Sigmoid colon (tissue), 7 donors: ENCODE data around the gene ITPA. TPM values are rescaled to one million over a fixed set of nuclear protein-coding genes. Genes with fewer than 3 reads are reported as not detected.

Source experiments
- DNase-seq: peaks from one replicate; pipeline ENCODE4 v3.0.0-alpha.2; 2019
- H3K27ac ChIP-seq, 4 donors: fragments of 200-600 bp; sonication (generic); one replicate each; pipeline ENCODE4 v1.5.1; 2016 to 2019; ENCODE audit warnings: mild to moderate bottlenecking in 1 of 4
- H3K27me3 ChIP-seq, 3 donors: fragments of 200-600 bp; sonication (generic); one replicate each; pipeline ENCODE4 v1.5.1; 2019; ENCODE audit warnings: mild to moderate bottlenecking in 1 of 3
- H3K36me3 ChIP-seq, 4 donors: fragments of 200-600 bp; sonication (generic); one replicate each; pipeline ENCODE4 v1.5.1; 2016 to 2019
- H3K4me1 ChIP-seq, 4 donors: fragments of 200-600 bp; sonication (generic); one replicate each; pipeline ENCODE4 v1.5.1; 2017 to 2019
- H3K4me3 ChIP-seq, 4 donors: fragments of 200-600 bp; sonication (generic); one replicate each; pipeline ENCODE4 v1.5.1; 2017 to 2019; ENCODE audit warnings: mild to moderate bottlenecking in 2 of 4, moderate library complexity in 1 of 4
- H3K9me3 ChIP-seq, 4 donors: fragments of 200-600 bp in 3 of 4; sonication (generic) in 3 of 4; one replicate each; pipeline versions ENCODE4 v1.5.1 to v1.6.1; 2013 to 2019
- EP300 ChIP-seq, 4 donors: sonication (generic); formaldehyde crosslinking; IDR thresholded peaks; one replicate each; pipeline ENCODE4 v1.6.1; 2017; ENCODE audit warnings: antibody characterized with exemption in 4 of 4
- POLR2A ChIP-seq, 2 donors: fragments of 450-650 bp; IDR thresholded peaks; one replicate each; pipeline ENCODE4 v1.6.1; 2016; ENCODE audit warnings: antibody characterized with exemption in 2 of 2, mild to moderate bottlenecking in 2 of 2, moderate library complexity in 2 of 2
- POLR2AphosphoS5 ChIP-seq, 4 donors: sonication (generic); formaldehyde crosslinking; IDR thresholded peaks; one replicate each; pipeline ENCODE4 v1.6.1; 2017; ENCODE audit warnings: antibody characterized with exemption in 4 of 4
- WGBS, 2 donors: extraction: QIAGEN DNeasy Blood & Tissue Kit; methylation state at CpG; one replicate each; pipeline ENCODE4 v1.1.7; 2013; 5-methylcytosine and 5-hydroxymethylcytosine counted together
- intact Hi-C: fragments of 100-400 bp; cut with DNase I; formaldehyde crosslinking; loops from one replicate; pipeline ENCODE4 v1.15.1; 2023
- polyA plus RNA-seq, 3 donors: library from polyadenylated mRNA; stranded (reverse); fragments of 200-250 nt; gene quantifications; one replicate each; pipeline ENCODE4 v1.2.3, GENCODE V29; 2013
- total RNA-seq, 4 donors: library from RNA; depleted of rRNA; stranded (reverse); fragments of >200 nt; gene quantifications; one replicate each; pipeline ENCODE4 v1.1.0, GENCODE V29; 2016
- TF ChIP-seq, protein P1 (sequence below), 4 experiments: fragments of 450-650 bp in 3 of 4; fragments of 200-600 bp in 1 of 4; IDR thresholded peaks; one replicate each; pipeline ENCODE4 v1.5.1; 2016 to 2019; ENCODE audit warnings: antibody characterized with exemption in 4 of 4, mild to moderate bottlenecking in 3 of 4, moderate library complexity in 2 of 4
- donor health status: healthy with polysubstance abuse.
- donor health status: Bipolar disorder and iron deficiency.
- donor health status: healthy.

ITPA gene
- total and polyA plus RNA-seq, 7 donors, result 17.1 to 92.5 (median 31.7) TPM

DNA sequence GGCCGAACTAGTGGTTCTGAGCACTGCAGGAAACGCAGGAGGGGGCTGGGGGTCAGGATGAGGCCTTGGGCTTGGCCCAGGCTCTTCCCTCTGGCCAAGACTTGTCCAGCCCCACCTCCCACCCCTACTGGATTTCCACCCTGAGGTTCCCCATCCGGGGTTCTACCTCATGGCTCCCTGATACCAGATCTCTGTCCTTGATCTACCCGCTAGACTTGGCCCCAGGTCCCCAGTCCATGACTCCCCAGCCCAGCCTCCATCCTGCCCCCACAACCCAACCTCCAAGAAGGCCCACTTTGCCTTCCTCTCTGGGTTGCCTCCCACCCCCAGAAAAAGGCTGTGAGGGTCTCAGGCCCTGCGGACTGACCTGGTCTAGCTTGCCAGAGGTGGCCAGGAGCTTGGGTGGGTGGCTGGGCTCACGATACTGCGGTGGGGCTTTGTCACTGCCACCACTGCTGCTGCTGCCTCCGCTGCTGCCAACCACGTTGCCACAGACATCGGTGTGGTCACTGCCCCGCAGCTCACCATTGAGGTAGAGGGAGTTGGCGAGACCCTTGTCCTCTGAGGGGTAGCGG lies 42.9 kb upstream of the ITPA start:
- DNase-seq, result peak; percentile 63
- Histone ChIP-seq H3K9me3 (no peaks in the 10 kb centered on the region), H3K27me3 (peaks cover 0 to 17% (median 0%) of the 10 kb centered on the region in 3 donors), H3K4me1 (peaks cover 0 to 6% (median 0%) of the 10 kb centered on the region in 4 donors), H3K4me3 (no peak overlapping the region), H3K27ac (no peak overlapping the region), H3K36me3 (no peaks in the 10 kb centered on the region)
- intact Hi-C loops, result no loop called here
- 93 to 94% methylated on average over 13 of the region's 13 CpGs for WGBS, 2 donors
- TF ChIP-seq POLR2A (IDR thresholded peaks at IDR 0.05) (no peak), EP300 (IDR thresholded peaks at IDR 0.05) (no peak), POLR2AphosphoS5 (IDR thresholded peaks at IDR 0.05) (no peak)
- TF ChIP-seq, protein P1, sequence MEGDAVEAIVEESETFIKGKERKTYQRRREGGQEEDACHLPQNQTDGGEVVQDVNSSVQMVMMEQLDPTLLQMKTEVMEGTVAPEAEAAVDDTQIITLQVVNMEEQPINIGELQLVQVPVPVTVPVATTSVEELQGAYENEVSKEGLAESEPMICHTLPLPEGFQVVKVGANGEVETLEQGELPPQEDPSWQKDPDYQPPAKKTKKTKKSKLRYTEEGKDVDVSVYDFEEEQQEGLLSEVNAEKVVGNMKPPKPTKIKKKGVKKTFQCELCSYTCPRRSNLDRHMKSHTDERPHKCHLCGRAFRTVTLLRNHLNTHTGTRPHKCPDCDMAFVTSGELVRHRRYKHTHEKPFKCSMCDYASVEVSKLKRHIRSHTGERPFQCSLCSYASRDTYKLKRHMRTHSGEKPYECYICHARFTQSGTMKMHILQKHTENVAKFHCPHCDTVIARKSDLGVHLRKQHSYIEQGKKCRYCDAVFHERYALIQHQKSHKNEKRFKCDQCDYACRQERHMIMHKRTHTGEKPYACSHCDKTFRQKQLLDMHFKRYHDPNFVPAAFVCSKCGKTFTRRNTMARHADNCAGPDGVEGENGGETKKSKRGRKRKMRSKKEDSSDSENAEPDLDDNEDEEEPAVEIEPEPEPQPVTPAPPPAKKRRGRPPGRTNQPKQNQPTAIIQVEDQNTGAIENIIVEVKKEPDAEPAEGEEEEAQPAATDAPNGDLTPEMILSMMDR (IDR thresholded peaks at IDR 0.05), result no peak

DNA sequence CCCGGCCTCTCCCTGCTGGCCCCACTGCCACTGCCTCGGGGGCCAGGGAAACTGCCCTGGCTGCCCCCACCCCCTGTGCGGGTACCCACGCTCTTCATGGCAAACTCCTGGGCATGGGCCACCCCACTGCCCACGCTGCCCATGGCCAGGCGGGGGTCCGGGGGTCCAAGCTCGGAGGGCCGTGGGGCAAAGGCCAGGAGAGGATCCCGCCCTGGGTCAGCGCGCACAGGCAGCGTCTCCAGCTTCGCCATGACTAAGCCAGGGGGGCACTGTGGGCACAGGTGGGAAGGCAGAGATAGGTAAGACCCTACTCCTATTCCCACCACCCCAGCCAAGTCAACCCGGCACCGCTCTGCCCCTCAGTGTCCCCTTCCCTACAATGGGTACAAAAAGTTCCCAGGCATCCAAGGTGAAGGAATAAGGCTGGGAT lies 42.4 kb upstream of the ITPA start:
- DNase-seq, result peak; percentile 63
- no peak overlapping the region for H3K27ac ChIP-seq
- intact Hi-C loops, result no loop called here
- H3K4me3 ChIP-seq, result no peak overlapping the region
- TF ChIP-seq POLR2AphosphoS5 (IDR thresholded peaks at IDR 0.05) (no peak), EP300 (IDR thresholded peaks at IDR 0.05) (no peak), POLR2A (IDR thresholded peaks at IDR 0.05) (no peak)
- TF ChIP-seq, protein P1 (IDR thresholded peaks at IDR 0.05), result no peak
- 96% methylated on average over 16 of the region's 16 CpGs for WGBS, 2 donors
- H3K4me1 ChIP-seq, result peaks cover 0 to 6% (median 0%) of the 10 kb centered on the region in 4 donors
- H3K36me3 ChIP-seq, result no peaks in the 10 kb centered on the region
- no peaks in the 10 kb centered on the region for H3K9me3 ChIP-seq
- peaks cover 0 to 17% (median 0%) of the 10 kb centered on the region in 3 donors for H3K27me3 ChIP-seq

DNA sequence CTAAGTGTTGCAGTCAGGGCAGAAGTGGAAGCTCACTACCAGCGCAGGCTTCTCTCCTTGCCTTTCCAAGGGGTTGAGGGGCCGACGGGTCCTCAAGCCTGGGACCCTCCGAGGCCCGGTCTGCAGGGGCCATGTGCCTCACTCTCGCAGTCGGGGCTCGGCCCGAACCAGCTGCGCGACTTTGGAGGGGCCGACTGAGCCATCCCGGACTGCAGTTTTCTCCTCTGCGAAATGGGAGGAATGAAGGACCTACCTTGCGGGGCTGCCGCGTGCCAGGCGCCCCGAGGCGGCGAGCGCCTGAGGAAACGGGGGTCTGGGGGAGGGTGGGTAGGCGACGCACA lies 41.6 kb upstream of the ITPA start:
- peaks cover 0 to 11% (median 5%) of the 10 kb centered on the region in 4 donors for H3K4me1 ChIP-seq
- no peak overlapping the region for H3K4me3 ChIP-seq
- no peak for TF ChIP-seq POLR2AphosphoS5 (IDR thresholded peaks at IDR 0.05)
- no peak for TF ChIP-seq EP300 (IDR thresholded peaks at IDR 0.05)
- no peak for TF ChIP-seq POLR2A (IDR thresholded peaks at IDR 0.05)
- TF ChIP-seq, protein P1 (IDR thresholded peaks at IDR 0.05), result no peak
- no peaks in the 10 kb centered on the region for H3K9me3 ChIP-seq
- peak; percentile 41 for DNase-seq
- intact Hi-C loops, result no loop called here
- WGBS, 2 donors, result 21 to 45% methylated on average over 25 of the region's 25 CpGs
- H3K36me3 ChIP-seq, result no peaks in the 10 kb centered on the region
- peaks cover 0 to 17% (median 0%) of the 10 kb centered on the region in 3 donors for H3K27me3 ChIP-seq
- H3K27ac ChIP-seq, result no peak overlapping the region

- WGBS, 2 donors, result 12 to 27% methylated on average over 39 of the region's 39 CpGs
- no peaks in the 10 kb centered on the region for H3K36me3 ChIP-seq
- TF ChIP-seq POLR2A (IDR thresholded peaks at IDR 0.05) (no peak), POLR2AphosphoS5 (IDR thresholded peaks at IDR 0.05) (no peak), EP300 (IDR thresholded peaks at IDR 0.05) (no peak)
- TF ChIP-seq, protein P1 (IDR thresholded peaks at IDR 0.05), result no peak
- no peak overlapping the region for H3K4me3 ChIP-seq
- no peaks in the 10 kb centered on the region for H3K9me3 ChIP-seq
- peak; percentile 63 for DNase-seq
- peaks cover 0 to 15% (median 9%) of the 10 kb centered on the region in 4 donors for H3K4me1 ChIP-seq
- peaks cover 0 to 17% (median 0%) of the 10 kb centered on the region in 3 donors for H3K27me3 ChIP-seq
- intact Hi-C loops, result no loop called here
- no peak overlapping the region for H3K27ac ChIP-seq
Measured at GRCh38 chr20:3168079-3168828, 41.0 kb upstream of the ITPA start.
